Measurements from ENCODE around the gene PPAT. TPM values are rescaled to one million over a fixed set of nuclear protein-coding genes. Genes with fewer than 3 reads are reported as not detected.
"Not testable (repeated sequence)": the region's sequence is repeated elsewhere in the genome, so short reads cannot be mapped to it uniquely, and the experiment has no call there.

The PPAT gene
- total RNA-seq, 1 donor from 2014 or later: 10.5 TPM

DNA sequence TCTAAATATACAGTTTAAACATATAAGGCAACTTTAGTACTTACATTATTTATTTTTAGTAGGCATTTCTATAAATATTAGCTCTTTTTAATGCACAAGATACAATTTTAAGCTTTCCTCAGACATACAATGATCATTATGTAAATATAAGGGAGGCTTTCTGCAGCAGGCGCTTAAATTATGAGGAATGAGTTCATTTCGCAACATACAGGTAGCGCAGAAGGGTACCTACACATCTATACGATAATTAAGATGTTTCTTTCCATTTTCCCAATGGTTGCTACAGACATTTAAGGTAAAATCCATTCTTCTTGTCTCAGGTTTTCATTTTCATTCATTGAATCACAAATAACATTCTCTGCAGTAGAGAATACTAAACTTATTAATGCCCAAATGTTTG lies 49.3 kb downstream of the PPAT start:
- DNase-seq (ENCODE audit: low read depth in 2 of 2): no peak

DNA sequence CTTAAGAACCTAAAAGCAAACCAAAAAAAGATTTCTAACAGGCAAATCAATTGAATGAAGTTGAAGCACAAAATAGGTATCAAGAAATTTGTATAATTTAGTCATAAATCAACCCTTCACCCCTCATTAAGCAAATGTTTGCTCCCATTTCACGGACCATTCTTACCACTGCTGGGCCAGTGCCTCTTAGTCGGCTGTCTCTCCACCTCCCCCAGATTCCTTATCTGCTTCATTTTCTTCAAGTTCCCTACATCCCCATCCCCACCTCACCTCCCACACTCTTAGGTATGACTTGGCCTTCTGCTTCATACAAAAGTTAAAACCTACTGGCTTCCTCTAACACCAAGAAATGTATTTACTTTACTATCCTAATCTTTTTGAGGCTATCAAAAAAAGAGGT lies 60.0 kb downstream of the PPAT start:
- no peak for DNase-seq (ENCODE audit: low read depth in 2 of 2)

DNA sequence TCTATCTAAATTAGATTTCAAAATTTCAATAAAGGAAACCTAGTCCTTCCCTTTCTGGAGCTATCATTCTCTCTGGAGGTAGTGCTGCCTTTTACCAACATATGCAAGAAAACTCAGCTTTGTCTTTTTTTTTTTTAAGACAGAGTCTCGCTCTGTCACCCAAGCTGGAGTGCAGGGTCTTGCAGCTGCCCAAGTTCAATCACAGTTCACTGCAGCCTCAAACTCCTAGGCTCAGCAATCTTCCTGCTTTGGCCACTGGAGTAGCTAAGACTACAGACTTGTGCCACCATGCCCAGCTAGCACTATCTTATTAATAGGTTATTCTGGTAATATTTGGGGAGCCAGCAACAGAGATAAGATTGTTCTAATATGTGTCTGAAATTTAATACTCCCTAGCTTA lies 60.5 kb downstream of the PPAT start:
- DNase-seq (ENCODE audit: low read depth in 2 of 2): no peak

DNA sequence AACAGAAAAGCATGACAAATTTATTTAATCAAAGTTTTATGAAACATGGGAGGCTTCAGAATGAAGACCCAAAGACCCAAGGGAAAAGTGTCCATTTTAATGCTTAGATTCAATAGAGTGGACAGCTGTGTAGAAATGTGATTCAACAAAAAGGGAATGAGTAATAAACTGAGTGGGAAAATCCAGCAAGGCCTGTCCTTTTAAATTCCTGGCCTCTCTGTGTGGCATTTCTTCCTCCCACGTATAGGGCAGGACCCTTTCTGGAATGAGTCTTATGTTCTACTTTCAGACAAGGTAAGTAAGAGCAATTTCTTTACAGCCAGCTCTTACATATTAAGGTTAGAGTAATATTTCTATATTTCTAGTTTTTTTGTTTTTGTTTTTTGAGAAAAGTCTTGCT lies 62.6 kb downstream of the PPAT start:
- DNase-seq (ENCODE audit: low read depth in 2 of 2): no peak

DNA sequence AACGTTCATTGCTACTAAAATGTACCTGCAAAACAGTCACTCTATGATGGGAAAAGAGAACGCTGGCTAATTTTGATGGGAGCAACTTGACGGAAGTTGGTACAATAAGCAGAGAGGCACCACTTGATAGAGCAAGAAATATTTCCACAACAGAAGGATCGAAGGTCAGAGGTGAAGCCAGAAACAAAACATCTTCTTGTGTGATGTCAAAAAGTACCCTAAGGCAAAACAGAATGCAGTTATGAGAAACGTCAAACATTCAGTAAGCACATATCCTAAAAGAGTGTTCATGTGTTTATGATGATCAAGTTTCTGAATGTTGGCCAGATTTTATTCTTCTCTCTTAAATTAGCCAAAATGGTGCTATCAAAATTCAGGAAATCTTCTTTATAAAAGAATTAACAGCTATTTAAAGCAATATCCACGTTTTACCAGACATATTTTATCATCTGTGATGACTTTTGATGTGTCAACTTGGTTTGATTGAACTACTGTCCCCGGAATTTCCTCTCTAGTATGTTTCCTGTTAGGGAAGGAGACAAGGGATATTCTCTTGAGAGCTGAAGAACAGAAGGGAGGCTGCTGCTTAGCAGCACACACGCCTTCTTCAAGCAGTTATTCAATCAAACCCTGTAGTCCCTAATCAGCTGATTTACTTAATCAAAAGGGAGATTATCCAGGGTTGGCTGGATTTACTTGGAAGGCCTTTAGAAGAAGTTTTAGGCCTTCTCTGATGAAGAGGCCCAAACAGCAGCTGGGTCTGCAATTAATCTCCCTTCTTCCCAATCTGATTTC lies 63.8 kb downstream of the PPAT start:
- peak in 1 of 2 donors; percentile 55 for DNase-seq (ENCODE audit: low read depth in 2 of 2)

DNA sequence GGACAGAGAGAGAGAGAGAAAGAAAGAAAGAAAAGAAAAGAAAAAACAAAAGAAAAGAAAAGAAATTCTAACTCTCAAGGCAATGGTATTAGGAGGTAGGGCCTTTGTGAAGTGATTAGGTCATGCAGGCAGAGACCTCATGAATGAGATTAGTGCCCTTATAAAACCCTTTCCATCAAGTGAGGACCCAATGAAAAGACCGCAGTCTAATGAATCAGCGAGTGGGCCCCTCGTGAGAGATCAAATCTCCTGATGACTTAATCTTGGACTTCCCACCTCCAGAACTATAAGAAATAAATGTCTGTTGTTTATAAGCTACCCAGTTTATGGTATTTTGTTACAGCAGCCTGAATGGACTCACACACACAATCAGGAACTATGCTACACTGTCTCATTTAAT lies 65.0 kb downstream of the PPAT start:
- peak in 1 of 2 donors; percentile 3 for DNase-seq (ENCODE audit: low read depth in 2 of 2)

DNA sequence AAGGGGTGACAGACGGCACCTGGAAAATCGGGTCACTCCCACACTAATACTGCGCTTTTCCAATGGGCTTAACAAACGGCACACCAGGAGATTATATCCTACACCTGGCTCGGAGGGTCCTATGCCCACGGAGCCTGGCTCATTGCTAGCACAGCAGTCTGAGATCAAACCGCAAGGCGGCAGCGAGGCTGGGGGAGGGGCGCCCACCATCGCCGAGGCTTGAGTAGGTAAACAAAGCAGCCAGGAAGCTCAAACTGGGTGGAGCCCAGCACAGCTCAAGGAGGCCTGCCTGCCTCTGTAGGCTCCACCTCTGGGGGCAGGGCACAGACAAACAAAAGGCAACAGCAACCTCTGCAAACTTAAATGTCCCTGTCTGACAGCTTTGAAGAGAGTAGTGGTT lies 72.4 kb downstream of the PPAT start:
- DNase-seq (ENCODE audit: low read depth in 2 of 2): not testable (repeated sequence)

DNA sequence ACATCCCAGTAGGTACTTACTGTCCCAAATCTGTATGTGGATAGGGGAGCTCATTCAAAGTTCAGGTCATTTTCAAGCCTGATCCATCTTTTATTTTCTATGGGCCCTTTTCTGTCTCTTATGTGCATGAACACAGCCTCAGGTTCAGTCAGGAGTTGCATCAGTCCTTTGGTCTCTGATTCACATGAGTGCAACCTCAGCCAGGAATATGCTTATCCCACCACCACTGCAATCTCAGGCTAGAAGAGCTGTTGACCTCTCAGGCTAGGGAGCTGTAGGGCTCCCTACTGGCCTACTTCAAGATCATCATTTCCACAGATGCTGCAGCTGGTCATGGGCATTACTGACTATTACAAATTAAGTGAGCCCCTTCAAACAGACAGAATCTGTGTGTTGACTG lies 75.3 kb downstream of the PPAT start:
- no peak for DNase-seq (ENCODE audit: low read depth in 2 of 2)

DNA sequence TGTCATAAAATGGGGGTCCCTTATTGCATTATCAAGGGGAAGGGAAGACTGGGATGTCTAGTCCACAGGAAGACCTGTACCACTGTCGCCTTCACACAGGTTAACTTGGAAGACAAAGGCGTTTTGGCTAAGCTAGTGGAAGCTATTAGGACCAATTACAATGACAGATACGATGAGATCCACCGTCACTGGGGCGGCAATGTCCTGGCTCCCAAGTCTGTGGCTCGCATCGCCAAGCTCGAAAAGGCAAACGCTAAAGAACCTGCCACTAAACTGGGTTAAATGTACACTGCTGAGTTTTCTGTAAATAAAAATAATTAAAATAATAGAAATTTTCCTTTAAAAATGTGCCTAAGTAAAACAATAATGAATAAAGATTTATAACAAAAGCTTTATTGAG lies 78.8 kb downstream of the PPAT start:
- DNase-seq (ENCODE audit: low read depth in 2 of 2): no peak

DNA sequence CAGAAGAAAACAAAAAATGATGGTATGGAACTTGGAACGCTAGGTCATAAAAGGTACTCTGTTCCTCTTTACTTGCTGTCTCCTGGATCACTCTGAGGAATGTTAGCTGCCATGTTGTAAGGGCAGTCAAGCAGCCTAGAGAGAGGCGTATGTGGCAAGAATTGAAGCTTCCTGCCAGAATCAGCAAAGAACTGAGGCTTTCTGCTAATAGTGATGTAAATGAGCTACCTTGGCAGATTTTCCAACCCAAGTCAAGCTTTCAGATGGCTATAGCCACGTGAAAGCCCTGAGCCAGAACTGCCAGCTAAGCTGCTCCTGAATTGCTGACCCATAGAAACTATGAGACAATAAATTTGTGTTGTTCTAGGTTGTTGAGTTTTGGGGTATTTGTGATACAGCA lies 86.8 kb downstream of the PPAT start:
- no peak for DNase-seq (ENCODE audit: low read depth in 2 of 2)

DNA sequence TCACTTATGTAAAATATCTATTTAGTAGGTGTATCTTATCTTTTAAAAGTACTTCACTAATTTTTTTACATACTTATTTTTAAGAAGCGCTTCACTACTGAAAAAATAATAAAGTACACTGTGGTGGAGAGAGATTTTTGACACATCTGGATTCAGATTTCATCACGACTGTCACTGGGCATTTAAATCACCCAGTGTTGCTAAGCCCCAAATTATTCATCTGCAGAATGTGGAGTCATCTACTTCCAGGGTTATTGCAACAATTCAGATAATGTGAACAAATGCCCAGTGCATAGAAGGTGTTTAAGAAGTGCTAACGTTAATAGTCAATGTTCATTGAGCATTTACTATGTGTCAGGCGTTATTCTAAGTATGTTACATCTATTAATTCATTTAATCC lies 90.0 kb downstream of the PPAT start:
- no peak for DNase-seq (ENCODE audit: low read depth in 2 of 2)

Other genes starting within 250 kb of the PPAT start
- gene AASDH, start 48.1 kb downstream of the PPAT start, total RNA-seq: 6.5 and 8.9 TPM in 2 replicates
- 11.5 and 15.9 TPM in 2 replicates for gene PAICS, start 645 bp upstream of the PPAT start, total RNA-seq
- 68.4 and 69.0 TPM in 2 replicates for gene SRP72, start 32.0 kb upstream of the PPAT start, total RNA-seq
- not detected in 2 replicates for gene ARL9, start 70.2 kb upstream of the PPAT start, total RNA-seq
- gene HOPX, start 245.7 kb upstream of the PPAT start, total RNA-seq: 1.2 and 1.7 TPM in 2 replicates